Glutamatergic neuron (in vitro differentiated cells): ENCODE data around the gene SH3YL1. TPM values are rescaled to one million over a fixed set of nuclear protein-coding genes. Genes with fewer than 3 reads are reported as not detected.
A peak's percentile ranks its signal among the peaks of the same experiment; 100 is the strongest.

Experiments
- DNase-seq: peaks from one replicate; pipeline ENCODE4 v3.0.0; 2022
- H3K27ac Mint-ChIP-seq: one replicate; pipeline ENCODE4 v1.8.0; 2020; ENCODE audit warnings: mild to moderate bottlenecking, mixed read lengths, inconsistent platforms; ENCODE audit not compliant: unreplicated experiment
- H3K27me3 Mint-ChIP-seq: one replicate; pipeline ENCODE4 v1.8.0; 2020; ENCODE audit warnings: mild to moderate bottlenecking, moderate library complexity, mixed read lengths, inconsistent platforms; ENCODE audit not compliant: unreplicated experiment
- H3K36me3 Mint-ChIP-seq: one replicate; pipeline ENCODE4 v1.8.0; 2020; ENCODE audit warnings: mild to moderate bottlenecking, mixed read lengths, inconsistent platforms; ENCODE audit not compliant: unreplicated experiment
- H3K4me1 Mint-ChIP-seq: one replicate; pipeline ENCODE4 v1.8.0; 2020; ENCODE audit warnings: mild to moderate bottlenecking, low read depth, mixed read lengths, inconsistent platforms; ENCODE audit not compliant: unreplicated experiment
- H3K4me3 Mint-ChIP-seq: one replicate; pipeline ENCODE4 v1.8.0; 2020; ENCODE audit warnings: mild to moderate bottlenecking, mixed read lengths, inconsistent platforms; ENCODE audit not compliant: unreplicated experiment
- H3K9me3 Mint-ChIP-seq: one replicate; pipeline ENCODE4 v1.8.0; 2020; ENCODE audit warnings: mild to moderate bottlenecking, moderate library complexity, mixed read lengths, inconsistent platforms; ENCODE audit not compliant: unreplicated experiment
- CTCF ChIP-seq: fragments of 200-600 bp; sonication (generic); IDR thresholded peaks from one replicate; pipeline ENCODE4 v1.5.0; 2021; ENCODE audit not compliant: partially characterized antibody, unreplicated experiment
- total RNA-seq: library from RNA; stranded (reverse); fragmentation: NEBNext Ultra II Directional; extraction: Animal tissue kit (Norgen Biotek cat#: 25700); gene quantifications from one replicate; pipeline ENCODE4 v1.2.1, GENCODE V29; 2021; ENCODE audit not compliant: unreplicated experiment

The SH3YL1 gene
- total RNA-seq, 1 donor from 2014 or later: 21.4 TPM

DNA sequence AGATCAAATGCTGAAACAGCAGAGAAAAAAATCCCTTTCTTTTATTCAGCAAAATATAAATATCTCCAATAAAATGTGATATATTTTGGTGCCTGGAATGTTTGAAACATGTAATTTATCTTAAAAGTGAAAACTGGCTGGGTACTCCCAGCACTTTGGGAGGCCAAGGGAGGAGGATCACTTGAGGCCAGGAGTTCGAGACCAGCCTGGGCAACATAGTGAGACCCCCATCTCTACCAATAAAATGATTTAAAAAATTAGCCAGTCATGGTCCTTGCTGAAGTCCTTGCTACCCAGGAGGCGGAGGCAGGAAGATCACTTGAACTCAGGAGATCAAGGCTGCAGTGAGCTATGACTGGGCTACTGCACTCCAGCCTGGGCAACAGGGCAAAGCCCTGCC is 8.6 kb downstream of the SH3YL1 start:
- no peak for TF ChIP-seq CTCF
- peaks cover 14% of the 10 kb centered on the region for H3K9me3 Mint-ChIP-seq

GRCh38 chr2:254241-254640 is 9.6 kb downstream of the SH3YL1 start:
- H3K27me3 Mint-ChIP-seq: peaks cover 8% of the 10 kb centered on the region
- no peak for TF ChIP-seq CTCF

More for the DNA sequence above, 8.6 kb downstream of the SH3YL1 start:
- peaks cover 8% of the 10 kb centered on the region for H3K27me3 Mint-ChIP-seq
- H3K4me1 Mint-ChIP-seq: peaks cover 33% of the 10 kb centered on the region
- peak overlapping the region; percentile 94 for H3K27ac Mint-ChIP-seq
- DNase-seq: no peak
- no peak overlapping the region for H3K4me3 Mint-ChIP-seq
- H3K36me3 Mint-ChIP-seq: peaks cover 9% of the 10 kb centered on the region

DNA sequence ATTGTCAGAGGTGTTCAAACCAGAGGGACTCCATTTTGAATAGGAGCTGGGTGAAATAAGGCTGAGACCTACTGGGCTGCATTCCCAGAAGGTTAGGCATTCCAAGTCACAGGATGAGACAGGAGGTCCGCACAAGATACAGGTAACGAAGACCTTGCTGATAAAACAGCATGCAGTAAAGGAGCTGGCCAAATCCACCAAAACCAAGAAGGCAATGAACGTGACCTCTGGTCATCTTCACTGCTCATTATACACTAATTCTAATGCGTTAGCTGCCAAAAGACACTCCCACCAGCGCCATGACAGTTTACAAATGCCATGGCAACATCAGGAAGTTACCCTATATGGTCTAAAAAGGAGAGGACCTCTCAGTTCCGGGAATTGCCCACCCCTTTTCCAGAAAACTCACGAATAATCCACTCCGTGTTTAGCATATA is 10.6 kb downstream of the SH3YL1 start:
- peaks cover 7% of the 10 kb centered on the region for H3K9me3 Mint-ChIP-seq

More at GRCh38 chr2:254241-254640, 9.6 kb downstream of the SH3YL1 start:
- Mint-ChIP-seq H3K4me1 (peaks cover 34% of the 10 kb centered on the region), H3K36me3 (peaks cover 9% of the 10 kb centered on the region), H3K9me3 (peaks cover 14% of the 10 kb centered on the region), H3K27ac (peak overlapping the region; percentile 94), H3K4me3 (peak overlapping the region; percentile 70)
- no peak for DNase-seq

GRCh38 chr2:252001-252602 is 11.7 kb downstream of the SH3YL1 start:
- Mint-ChIP-seq H3K9me3 (peaks cover 3% of the 10 kb centered on the region), H3K27me3 (peaks cover under 1% of the 10 kb centered on the region), H3K27ac (no peak overlapping the region), H3K4me1 (peaks cover 28% of the 10 kb centered on the region), H3K4me3 (no peak overlapping the region), H3K36me3 (no peaks in the 10 kb centered on the region)
- no peak for TF ChIP-seq CTCF
- DNase-seq: no peak

More for the DNA sequence above, 10.6 kb downstream of the SH3YL1 start:
- H3K27ac Mint-ChIP-seq: no peak overlapping the region
- no peaks in the 10 kb centered on the region for H3K27me3 Mint-ChIP-seq
- H3K36me3 Mint-ChIP-seq: peaks cover 6% of the 10 kb centered on the region
- no peak for TF ChIP-seq CTCF
- no peak for DNase-seq
- H3K4me3 Mint-ChIP-seq: no peak overlapping the region
- H3K4me1 Mint-ChIP-seq: peaks cover 27% of the 10 kb centered on the region

GRCh38 chr2:249538-250042 is 14.2 kb downstream of the SH3YL1 start:
- no peak for TF ChIP-seq CTCF
- H3K9me3 Mint-ChIP-seq: peaks cover 3% of the 10 kb centered on the region
- no peaks in the 10 kb centered on the region for H3K36me3 Mint-ChIP-seq
- DNase-seq: no peak
- peaks cover 30% of the 10 kb centered on the region for H3K4me1 Mint-ChIP-seq
- H3K27ac Mint-ChIP-seq: no peak overlapping the region
- peaks cover 2% of the 10 kb centered on the region for H3K27me3 Mint-ChIP-seq
- no peak overlapping the region for H3K4me3 Mint-ChIP-seq
